ENCODE measurements around the gene CORO2B. TPM values are rescaled to one million over a fixed set of nuclear protein-coding genes. Genes with fewer than 3 reads are reported as not detected.
"Not testable (repeated sequence)": the region's sequence is repeated elsewhere in the genome, so short reads cannot be mapped to it uniquely, and the experiment has no call there.

The CORO2B gene
- total and polyA plus RNA-seq, 2 experiments from 2014 or later, result 2.9 to 3.0 TPM

GRCh38 chr15:68676926-68677325 is 98.1 kb downstream of the CORO2B start:
- Histone ChIP-seq H3K9me3 (ENCODE audit: low read depth) (no peaks in the 10 kb centered on the region), H3K36me3 (no peaks in the 10 kb centered on the region), H3K4me1 (ENCODE audit: low read depth) (peaks cover 4% of the 10 kb centered on the region), H3K4me3 (no peak overlapping the region), H3K27ac (no peak overlapping the region), H3K27me3 (no peaks in the 10 kb centered on the region)
- TF ChIP-seq CTCF (IDR thresholded peaks at IDR 0.05; ENCODE audit: low read depth, low read length), result no peak
- DNase-seq (ENCODE audit: low read depth in 1 of 2, low spot score in 1 of 2), result no peak

GRCh38 chr15:68677996-68678395 is 99.2 kb downstream of the CORO2B start:
- Histone ChIP-seq H3K27ac (no peak overlapping the region), H3K9me3 (ENCODE audit: low read depth) (no peaks in the 10 kb centered on the region), H3K27me3 (no peaks in the 10 kb centered on the region), H3K4me1 (ENCODE audit: low read depth) (peaks cover 15% of the 10 kb centered on the region), H3K36me3 (no peaks in the 10 kb centered on the region), H3K4me3 (no peak overlapping the region)
- TF ChIP-seq CTCF (IDR thresholded peaks at IDR 0.05; ENCODE audit: low read depth, low read length), result no peak
- no peak for DNase-seq (ENCODE audit: low read depth in 1 of 2, low spot score in 1 of 2)

- TF ChIP-seq CTCF (IDR thresholded peaks at IDR 0.05; ENCODE audit: low read depth, low read length), result no peak
- Histone ChIP-seq H3K36me3 (no peaks in the 10 kb centered on the region), H3K4me1 (ENCODE audit: low read depth) (peaks cover 21% of the 10 kb centered on the region), H3K4me3 (no peak overlapping the region), H3K27me3 (no peaks in the 10 kb centered on the region), H3K9me3 (ENCODE audit: low read depth) (no peaks in the 10 kb centered on the region), H3K27ac (no peak overlapping the region)
- DNase-seq (ENCODE audit: low read depth in 1 of 2, low spot score in 1 of 2), result no peak
These were observed 100.0 kb downstream of the CORO2B start for GRCh38 chr15:68678746-68679145.

GRCh38 chr15:68679161-68679560 is 100.4 kb downstream of the CORO2B start:
- no peak for DNase-seq (ENCODE audit: low read depth in 1 of 2, low spot score in 1 of 2)
- no peak overlapping the region for H3K4me3 ChIP-seq
- no peaks in the 10 kb centered on the region for H3K9me3 ChIP-seq (ENCODE audit: low read depth)
- no peaks in the 10 kb centered on the region for H3K36me3 ChIP-seq
- H3K27ac ChIP-seq, result no peak overlapping the region
- TF ChIP-seq CTCF (IDR thresholded peaks at IDR 0.05; ENCODE audit: low read depth, low read length), result no peak
- H3K4me1 ChIP-seq (ENCODE audit: low read depth), result peaks cover 25% of the 10 kb centered on the region
- H3K27me3 ChIP-seq, result no peaks in the 10 kb centered on the region

- no peak for DNase-seq (ENCODE audit: low read depth in 1 of 2, low spot score in 1 of 2)
- Histone ChIP-seq H3K4me3 (no peak overlapping the region), H3K4me1 (ENCODE audit: low read depth) (peaks cover 33% of the 10 kb centered on the region), H3K9me3 (ENCODE audit: low read depth) (no peaks in the 10 kb centered on the region), H3K36me3 (no peaks in the 10 kb centered on the region), H3K27me3 (no peaks in the 10 kb centered on the region), H3K27ac (no peak overlapping the region)
- TF ChIP-seq CTCF (IDR thresholded peaks at IDR 0.05; ENCODE audit: low read depth, low read length), result no peak
These were observed 101.2 kb downstream of the CORO2B start for GRCh38 chr15:68679961-68680371.

GRCh38 chr15:68680756-68681155 is 102.0 kb downstream of the CORO2B start:
- not testable (repeated sequence) for H3K27ac ChIP-seq; H3K27me3 ChIP-seq; H3K9me3 ChIP-seq (ENCODE audit: low read depth); DNase-seq (ENCODE audit: low read depth in 1 of 2, low spot score in 1 of 2); H3K36me3 ChIP-seq; H3K4me3 ChIP-seq
- H3K4me1 ChIP-seq (ENCODE audit: low read depth), result peaks cover 40% of the 10 kb centered on the region

All from cardiac muscle cell (in vitro differentiated cells and primary cell).